ENCODE measurements around the gene KERA. TPM values are rescaled to one million over a fixed set of nuclear protein-coding genes. Genes with fewer than 3 reads are reported as not detected.

The KERA gene
- polyA plus RNA-seq, 1 donor (not counting 4 experiments of a cell fraction or from before 2014, with no cell fraction given) = not detected

- H3K36me3 ChIP-seq (ENCODE audit: control insufficient read depth in 2 of 2, extremely low read depth in 1 of 2, insufficient read depth in 2 of 2, low read length in 2 of 2) = no peaks in the 10 kb centered on the region
- no peaks in the 10 kb centered on the region for H3K9me3 ChIP-seq (ENCODE audit: control insufficient read depth, low read depth, low read length)
- no peaks in the 10 kb centered on the region for H3K79me2 ChIP-seq (ENCODE audit: control insufficient read depth, insufficient read depth, low read length)
- H3K9me1 ChIP-seq (ENCODE audit: control insufficient read depth, extremely low read depth, insufficient read depth, low read length) = no peaks in the 10 kb centered on the region
- DNase-seq (ENCODE audit: low read depth, low spot score) = no peak
- dilution Hi-C loops (cut with MboI; ENCODE audit: extremely low pct_ligation_motif_present, low sequenced_read_pairs) = no loop called here
- no peak overlapping the region for H3K27ac ChIP-seq (ENCODE audit: control insufficient read depth, insufficient read depth, low read length)
- H3K4me1 ChIP-seq (ENCODE audit: control insufficient read depth, extremely low read depth, insufficient read depth, low read length) = no peaks in the 10 kb centered on the region
- FAIRE-seq = no peak
- H3K27me3 ChIP-seq (ENCODE audit: control insufficient read depth, extremely low read depth, insufficient read depth, low read length) = no peaks in the 10 kb centered on the region
- H3K9ac ChIP-seq (ENCODE audit: control insufficient read depth, extremely low read depth, insufficient read depth, low read length) = no peak overlapping the region
- H2AFZ ChIP-seq (ENCODE audit: control insufficient read depth, low read length) = no peak overlapping the region
- no peaks in the 10 kb centered on the region for H4K20me1 ChIP-seq (ENCODE audit: control insufficient read depth, extremely low read depth, insufficient read depth, low read length)
- no peak overlapping the region for H3K4me2 ChIP-seq (ENCODE audit: control insufficient read depth, extremely low read depth, insufficient read depth, low read depth, low read length)
- H3K4me3 ChIP-seq (ENCODE audit: control insufficient read depth in 2 of 3, extremely low read depth in 1 of 3, insufficient read depth in 2 of 3, low read depth in 1 of 3, low read length in 3 of 3) = no peak overlapping the region
- TF ChIP-seq EZH2 (IDR thresholded peaks at IDR 0.05; ENCODE audit: low read length) (no peak), CTCF (optimal IDR thresholded peaks at IDR 0.05 in 1 of 3, IDR thresholded peaks at IDR 0.05 in 1 of 3, conservative IDR thresholded peaks at IDR 0.05 in 1 of 3; ENCODE audit: extremely low read depth in 1 of 3, insufficient read depth in 2 of 3, low read length in 3 of 3) (no peak)
Measured at GRCh38 chr12:91001306-91001705, 56.5 kb downstream of the KERA start.

Other genes starting within 250 kb of the KERA start
- gene CCER1, start 102.8 kb downstream of the KERA start, polyA plus RNA-seq = not detected in 3 replicates
- gene EPYC, start 53.1 kb downstream of the KERA start, polyA plus RNA-seq = not detected in 3 replicates
- 0.05 to 0.40 TPM (median 0.37 TPM) in 3 replicates for gene LUM, start 53.5 kb upstream of the KERA start, polyA plus RNA-seq
- gene DCN, start 124.8 kb upstream of the KERA start, polyA plus RNA-seq = 1.1 to 24.8 TPM (median 2.5 TPM) in 3 replicates